Neuronal stem cell (in vitro differentiated cells): Measurements from ENCODE around the gene OBSCN.

Source experiments
- DNase-seq: peaks from one replicate; pipeline ENCODE4 v3.0.0-alpha.2; 2013; ENCODE audit warnings: low spot score
- H2AFZ ChIP-seq: one replicate; pipeline ENCODE4 v1.6.1; 2013; ENCODE audit warnings: mild to moderate bottlenecking, low read length, inconsistent platforms
- H2AK5ac ChIP-seq: 2 replicates; pipeline ENCODE4 v1.6.1; 2013; ENCODE audit warnings: low read depth, mild to moderate bottlenecking, inconsistent platforms, low read length, moderate library complexity, mixed read lengths
- H2BK120ac ChIP-seq: 2 replicates; pipeline ENCODE4 v1.6.1; 2013; ENCODE audit warnings: low read depth, mild to moderate bottlenecking, inconsistent platforms, low read length, moderate library complexity, mixed read lengths
- H2BK12ac ChIP-seq: one replicate; pipeline ENCODE4 v1.6.1; 2013; ENCODE audit warnings: low read length, inconsistent platforms
- H2BK15ac ChIP-seq: 2 replicates; pipeline ENCODE4 v1.6.1; 2013; ENCODE audit warnings: mild to moderate bottlenecking, low read length, inconsistent platforms, mixed read lengths
- H2BK5ac ChIP-seq: one replicate; pipeline ENCODE4 v1.6.1; 2013; ENCODE audit warnings: inconsistent platforms, mild to moderate bottlenecking, low read length, moderate library complexity
- H3K14ac ChIP-seq: one replicate; pipeline ENCODE4 v1.6.1; 2013; ENCODE audit warnings: low read length, inconsistent platforms
- H3K18ac ChIP-seq: 2 replicates; pipeline ENCODE4 v1.6.1; 2013; ENCODE audit warnings: low read length, inconsistent platforms
- H3K23ac ChIP-seq: 2 replicates; pipeline ENCODE4 v1.6.1; 2013; ENCODE audit warnings: low read depth, mild to moderate bottlenecking, mixed read lengths, low read length, inconsistent platforms; ENCODE audit not compliant: poor library complexity
- H3K27ac ChIP-seq: replicated peaks from 3 replicates; pipeline ENCODE4 v1.5.1; 2013; ENCODE audit warnings: low read length, inconsistent platforms
- H3K27me3 ChIP-seq, 3 experiments: 2 replicates each; pipeline ENCODE4 v1.6.1; 2013; ENCODE audit warnings: low read length in 3 of 3, mild to moderate bottlenecking in 2 of 3, inconsistent platforms in 1 of 3, low read depth in 1 of 3, mixed read lengths in 1 of 3, moderate library complexity in 1 of 3; ENCODE audit not compliant: control insufficient read depth in 3 of 3, insufficient read depth in 3 of 3
- H3K36me3 ChIP-seq, 2 donors: replicated peaks in 1 of 2; 2 replicates each; pipeline ENCODE4 v1.6.1; 2013; ENCODE audit warnings: low read length in 2 of 2; ENCODE audit not compliant: control insufficient read depth in 2 of 2, insufficient read depth in 2 of 2
- H3K4ac ChIP-seq: 2 replicates; pipeline ENCODE4 v1.6.1; 2013; ENCODE audit warnings: inconsistent platforms, mild to moderate bottlenecking, low read length, moderate library complexity
- H3K4me1 ChIP-seq, 2 donors: 1 replicate in 1 of 2; 2 replicates in 1 of 2; pipeline ENCODE4 v1.6.1; 2013; ENCODE audit warnings: low read length in 2 of 2, low read depth in 1 of 2; ENCODE audit not compliant: control insufficient read depth in 2 of 2, insufficient read depth in 1 of 2
- H3K4me2 ChIP-seq: one replicate; pipeline ENCODE4 v1.6.1; 2013; ENCODE audit warnings: mild to moderate bottlenecking, low read length, inconsistent platforms; ENCODE audit not compliant: insufficient read depth, poor library complexity, severe bottlenecking
- H3K4me3 ChIP-seq, 2 donors: 2 replicates each; pipeline ENCODE4 v1.5.1; 2013; ENCODE audit warnings: low read length in 2 of 2, mild to moderate bottlenecking in 2 of 2, inconsistent platforms in 1 of 2, moderate library complexity in 1 of 2
- H3K79me1 ChIP-seq: one replicate; pipeline ENCODE4 v1.6.1; 2013; ENCODE audit warnings: low read depth, mild to moderate bottlenecking, inconsistent platforms, low read length, moderate library complexity
- H3K9ac ChIP-seq: one replicate; pipeline ENCODE4 v1.6.1; 2013; ENCODE audit warnings: mild to moderate bottlenecking, low read depth, low read length, inconsistent platforms; ENCODE audit not compliant: poor library complexity
- H3K9me3 ChIP-seq, 2 donors: replicated peaks in 1 of 2; 2 replicates each; pipeline versions ENCODE3 to v1.6.1; 2013; ENCODE audit warnings: low read length in 2 of 2, mild to moderate bottlenecking in 2 of 2, inconsistent platforms in 1 of 2, low read depth in 1 of 2, mixed read lengths in 1 of 2, moderate library complexity in 1 of 2; ENCODE audit not compliant: control insufficient read depth in 2 of 2, insufficient read depth in 1 of 2
- H4K8ac ChIP-seq: one replicate; pipeline ENCODE4 v1.6.1; 2013; ENCODE audit warnings: low read depth, mild to moderate bottlenecking, inconsistent platforms, low read length, moderate library complexity
- H4K91ac ChIP-seq: one replicate; pipeline ENCODE4 v1.6.1; 2013; ENCODE audit warnings: low read length, low read depth, mild to moderate bottlenecking, inconsistent platforms; ENCODE audit not compliant: poor library complexity
- WGBS, 2 donors: extraction: QIAGEN DNeasy Blood & Tissue Kit; methylation state at CpG; one replicate each; pipeline ENCODE4 v1.1.7; 2013; ENCODE audit warnings: missing lambda C conversion rate in 2 of 2, mixed read lengths in 1 of 2; ENCODE audit not compliant: insufficient read length in 2 of 2, insufficient replicate concordance in 1 of 2; ENCODE audit errors: extremely low coverage in 2 of 2; 5-methylcytosine and 5-hydroxymethylcytosine counted together

Gene OBSCN

GRCh38 chr1:228289996-228290881, 82.4 kb downstream of the OBSCN start:
- DNase-seq = no peak
- Histone ChIP-seq H3K4me2 (no peak overlapping the region), H2AK5ac (no peak overlapping the region), H3K14ac (no peak overlapping the region), H3K27ac (no peak overlapping the region), H3K9me3 (peaks cover 0 to 3% of the 10 kb centered on the region in 2 donors), H3K9ac (no peak overlapping the region), H3K36me3 (peaks cover 0 to 32% of the 10 kb centered on the region in 2 donors), H4K8ac (no peak overlapping the region), H3K4me3 (no peak overlapping the region), H3K23ac (peak overlapping the region; percentile 82), H2BK12ac (no peak overlapping the region), H2BK15ac (no peak overlapping the region), H3K4me1 (no peaks in the 10 kb centered on the region), H2AFZ (no peak overlapping the region), H2BK120ac (no peak overlapping the region), H4K91ac (no peak overlapping the region), H3K18ac (no peak overlapping the region), H3K27me3 (no peaks in the 10 kb centered on the region), H3K79me1 (peaks cover 3% of the 10 kb centered on the region), H2BK5ac (peak overlapping the region; percentile 88), H3K4ac (no peak overlapping the region)
- WGBS, 2 donors = no CpG with 5 or more reads among the region's 22 CpGs

- no peak overlapping the region for H2BK5ac ChIP-seq
- H2AFZ ChIP-seq = no peak overlapping the region
- peaks cover 0 to 3% of the 10 kb centered on the region in 2 donors for H3K9me3 ChIP-seq
- no CpG with 5 or more reads among the region's 16 CpGs for WGBS, 2 donors
- H3K4me3 ChIP-seq = no peak overlapping the region
- H3K79me1 ChIP-seq = peaks cover 2% of the 10 kb centered on the region
- H2BK120ac ChIP-seq = no peak overlapping the region
- no peak overlapping the region for H4K8ac ChIP-seq
- DNase-seq = no peak
- H3K18ac ChIP-seq = no peak overlapping the region
- H3K36me3 ChIP-seq = peaks cover 0 to 22% of the 10 kb centered on the region in 2 donors
- H3K4me2 ChIP-seq = no peak overlapping the region
- no peak overlapping the region for H3K4ac ChIP-seq
- no peak overlapping the region for H3K27ac ChIP-seq
- H4K91ac ChIP-seq = no peak overlapping the region
- H3K23ac ChIP-seq = no peak overlapping the region
- H2AK5ac ChIP-seq = no peak overlapping the region
- no peaks in the 10 kb centered on the region for H3K27me3 ChIP-seq
- H3K14ac ChIP-seq = no peak overlapping the region
- no peak overlapping the region for H2BK15ac ChIP-seq
- no peak overlapping the region for H3K9ac ChIP-seq
- no peaks in the 10 kb centered on the region for H3K4me1 ChIP-seq
- no peak overlapping the region for H2BK12ac ChIP-seq
Measured at GRCh38 chr1:228291906-228292608, 84.2 kb downstream of the OBSCN start.

GRCh38 chr1:228292609-228292911, 84.7 kb downstream of the OBSCN start:
- Histone ChIP-seq H2BK5ac (no peak overlapping the region), H3K4me2 (no peak overlapping the region), H3K4ac (no peak overlapping the region), H3K9me3 (peaks cover 0 to 3% of the 10 kb centered on the region in 2 donors), H3K79me1 (peaks cover 2% of the 10 kb centered on the region), H4K8ac (no peak overlapping the region), H3K4me1 (no peaks in the 10 kb centered on the region), H3K36me3 (peaks cover 0 to 22% of the 10 kb centered on the region in 2 donors), H3K27me3 (no peaks in the 10 kb centered on the region), H2AK5ac (no peak overlapping the region), H4K91ac (no peak overlapping the region), H2BK120ac (no peak overlapping the region), H2BK15ac (no peak overlapping the region), H3K27ac (no peak overlapping the region), H2AFZ (no peak overlapping the region), H3K23ac (no peak overlapping the region), H3K9ac (no peak overlapping the region), H3K4me3 (peak overlapping the region in 1 of 2 donors; percentile 18), H3K14ac (no peak overlapping the region), H2BK12ac (no peak overlapping the region), H3K18ac (no peak overlapping the region)
- DNase-seq = no peak
- no CpG with 5 or more reads among the region's 9 CpGs for WGBS, 2 donors

- Histone ChIP-seq H3K4me1 (no peaks in the 10 kb centered on the region), H4K91ac (no peak overlapping the region), H2BK120ac (no peak overlapping the region), H3K23ac (peak overlapping the region; percentile 67), H3K14ac (no peak overlapping the region), H3K79me1 (no peaks in the 10 kb centered on the region), H4K8ac (no peak overlapping the region), H3K36me3 (peaks cover 0 to 17% of the 10 kb centered on the region in 2 donors), H3K4me3 (no peak overlapping the region), H2AFZ (no peak overlapping the region), H3K27me3 (no peaks in the 10 kb centered on the region), H3K18ac (no peak overlapping the region), H3K4ac (no peak overlapping the region), H3K4me2 (no peak overlapping the region), H3K9ac (peak overlapping the region; percentile 18), H3K27ac (no peak overlapping the region), H2BK12ac (no peak overlapping the region), H3K9me3 (peaks cover 0 to 7% of the 10 kb centered on the region in 2 donors), H2BK15ac (no peak overlapping the region), H2AK5ac (no peak overlapping the region), H2BK5ac (no peak overlapping the region)
- DNase-seq = no peak
- no CpG with 5 or more reads among the region's 15 CpGs for WGBS, 2 donors
Measured at GRCh38 chr1:228293393-228293792, 85.5 kb downstream of the OBSCN start.
